Naive thymus-derived CD8-positive, alpha-beta T cell (primary cell): Measurements from ENCODE around the gene CAPS. TPM values are rescaled to one million over a fixed set of nuclear protein-coding genes. Genes with fewer than 3 reads are reported as not detected.
"Not testable (repeated sequence)": the region's sequence is repeated elsewhere in the genome, so short reads cannot be mapped to it uniquely, and the experiment has no call there.

ENCODE experiments used
- ATAC-seq, 2 donors: fragments of 150-1000 bp; cut with Tn5 transposase in 1 of 2; sonication (Bioruptor Pico), chemical (Tn5 transposase) in 1 of 2; 1 replicate in 1 of 2; 2 replicates in 1 of 2; pipeline ENCODE4 v1.10.0; 2021; ENCODE audit warnings: mild to moderate bottlenecking in 2 of 2, moderate library complexity in 2 of 2
- POLR2A ChIA-PET: fragments of 350-600 bp; sonication (Branson Sonifier 250); formaldehyde crosslinking; loops from one replicate; lab custom pipeline; 2021; ENCODE audit warnings: antibody characterized with exemption; lab: Charles Lee
- DNase-seq, 10 donors: peaks; one replicate each; pipeline versions ENCODE4 v3.0.0 to v3.0.0-alpha.2; 2020 to 2022
- H3K27ac Mint-ChIP-seq, 10 donors: one replicate each; pipeline ENCODE4 v1.8.0; 2020 to 2022; ENCODE audit warnings: mild to moderate bottlenecking in 10 of 10, mixed read lengths in 10 of 10, moderate library complexity in 4 of 10, inconsistent platforms in 1 of 10
- H3K27me3 Mint-ChIP-seq, 5 donors: one replicate each; pipeline ENCODE4 v1.8.0; 2021 to 2022; ENCODE audit warnings: mixed read lengths in 5 of 5
- H3K36me3 Mint-ChIP-seq, 3 donors: one replicate each; pipeline ENCODE4 v1.8.0; 2020 to 2022; ENCODE audit warnings: mixed read lengths in 3 of 3, mild to moderate bottlenecking in 2 of 3, inconsistent platforms in 1 of 3
- H3K4me1 Mint-ChIP-seq, 4 donors: one replicate each; pipeline ENCODE4 v1.8.0; 2021 to 2022; ENCODE audit warnings: mixed read lengths in 4 of 4
- H3K4me3 Mint-ChIP-seq, 10 donors: one replicate each; pipeline ENCODE4 v1.8.0; 2020 to 2022; ENCODE audit warnings: mild to moderate bottlenecking in 10 of 10, mixed read lengths in 10 of 10, moderate library complexity in 6 of 10, inconsistent platforms in 1 of 10
- H3K9me3 Mint-ChIP-seq, 9 donors: one replicate each; pipeline ENCODE4 v1.8.0; 2020 to 2022; ENCODE audit warnings: mixed read lengths in 9 of 9, mild to moderate bottlenecking in 3 of 9, inconsistent platforms in 1 of 9, moderate library complexity in 1 of 9
- polyA plus RNA-seq, 3 donors: library from polyadenylated mRNA; unstranded; fragments of 300-500 nt; fragmentation: Illumina TruSeq; gene quantifications; one replicate each; pipeline ENCODE4 v1.2.3, GENCODE V29; 2021
- total RNA-seq, 8 experiments: library from RNA in 2 of 8; stranded (reverse) in 2 of 8; gene quantifications; one replicate each; pipeline ENCODE4 v1.2.3 and lab custom pipeline; 2021 to 2026

CAPS gene
- total and polyA plus RNA-seq, 5 experiments from 2014 or later, result 1.3 to 58.3 (median 2.8) TPM

DNA sequence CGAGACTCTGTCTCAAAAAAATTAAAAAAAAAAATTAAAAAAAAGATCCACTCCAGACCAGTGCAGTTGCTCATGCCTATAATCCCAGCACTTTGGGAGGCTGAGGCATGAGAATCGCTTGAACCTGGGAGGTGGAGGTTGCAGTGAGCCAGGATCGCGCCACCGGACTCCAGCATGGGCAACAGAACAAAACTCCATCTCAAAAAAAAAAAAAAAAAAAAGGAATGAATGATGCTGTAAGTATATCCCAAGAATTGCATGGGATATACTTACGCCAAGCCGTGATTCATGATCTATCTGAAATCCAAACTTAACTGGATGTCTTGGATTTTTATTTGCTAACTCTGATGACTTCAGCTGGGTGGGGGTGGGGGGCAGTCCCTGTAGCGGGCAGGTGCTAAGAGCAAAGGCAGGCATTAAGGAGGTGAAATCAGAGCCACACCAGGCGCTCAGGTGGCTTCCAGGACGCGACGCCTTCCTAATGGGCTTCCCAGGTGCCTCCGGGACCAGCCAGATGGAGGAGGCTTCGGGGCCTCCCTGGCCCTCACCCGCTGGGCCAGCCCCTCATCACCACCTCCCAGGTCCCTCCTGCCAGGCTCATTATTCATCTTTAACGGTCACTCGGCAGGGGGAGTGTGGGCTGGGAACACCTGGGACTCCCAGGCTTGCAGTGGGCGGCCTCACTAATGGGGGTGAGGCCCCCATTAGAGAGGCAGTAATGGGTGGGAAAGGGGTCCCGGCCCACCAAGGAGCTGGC lies 32.3 kb upstream of the CAPS start:
- Mint-ChIP-seq H3K4me1 (no peaks in the 10 kb centered on the region), H3K36me3 (no peaks in the 10 kb centered on the region), H3K9me3 (no peaks in the 10 kb centered on the region), H3K27ac (no peak overlapping the region), H3K27me3 (peaks cover 12 to 51% (median 25%) of the 10 kb centered on the region in 5 donors), H3K4me3 (no peak overlapping the region)
- DNase-seq (no peak), ATAC-seq (no peak)
- POLR2A ChIA-PET, result no interaction called here

DNA sequence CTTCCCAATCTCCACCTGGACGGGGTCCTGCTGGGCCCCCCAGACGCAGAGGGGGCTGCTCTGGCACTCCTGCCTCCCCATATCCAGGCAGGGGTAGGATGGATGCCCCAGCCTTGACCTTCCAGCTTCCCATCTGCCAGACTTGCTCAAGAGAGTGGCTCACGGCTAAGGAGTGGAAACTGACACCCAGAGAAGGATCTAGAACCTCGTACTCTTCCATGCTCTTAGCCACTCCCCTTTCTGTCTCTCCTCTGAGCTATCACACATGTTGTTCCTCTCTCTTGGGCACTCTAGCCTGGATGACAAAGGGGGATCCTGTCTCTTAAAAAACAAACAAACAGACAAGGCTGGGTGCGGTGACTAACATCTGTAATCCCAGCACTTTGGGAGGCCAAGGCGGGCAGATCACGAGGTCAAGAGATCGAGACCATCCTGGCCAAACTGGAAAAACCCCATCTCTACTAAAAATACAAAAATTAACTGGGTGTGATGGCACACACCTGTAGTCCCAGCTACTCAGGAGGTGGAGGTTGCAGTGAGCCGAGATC lies 31.6 kb upstream of the CAPS start:
- Mint-ChIP-seq H3K9me3 (no peaks in the 10 kb centered on the region), H3K36me3 (no peaks in the 10 kb centered on the region), H3K4me1 (no peaks in the 10 kb centered on the region), H3K27ac (no peak overlapping the region), H3K4me3 (no peak overlapping the region), H3K27me3 (peaks cover 12 to 48% (median 23%) of the 10 kb centered on the region in 5 donors)
- ATAC-seq (no peak), DNase-seq (no peak)
- POLR2A ChIA-PET, result no interaction called here

GRCh38 chr19:5883157-5883873 lies 30.7 kb upstream of the CAPS start:
- POLR2A ChIA-PET, H3K4me1 Mint-ChIP-seq, H3K9me3 Mint-ChIP-seq: not testable (repeated sequence)

DNA sequence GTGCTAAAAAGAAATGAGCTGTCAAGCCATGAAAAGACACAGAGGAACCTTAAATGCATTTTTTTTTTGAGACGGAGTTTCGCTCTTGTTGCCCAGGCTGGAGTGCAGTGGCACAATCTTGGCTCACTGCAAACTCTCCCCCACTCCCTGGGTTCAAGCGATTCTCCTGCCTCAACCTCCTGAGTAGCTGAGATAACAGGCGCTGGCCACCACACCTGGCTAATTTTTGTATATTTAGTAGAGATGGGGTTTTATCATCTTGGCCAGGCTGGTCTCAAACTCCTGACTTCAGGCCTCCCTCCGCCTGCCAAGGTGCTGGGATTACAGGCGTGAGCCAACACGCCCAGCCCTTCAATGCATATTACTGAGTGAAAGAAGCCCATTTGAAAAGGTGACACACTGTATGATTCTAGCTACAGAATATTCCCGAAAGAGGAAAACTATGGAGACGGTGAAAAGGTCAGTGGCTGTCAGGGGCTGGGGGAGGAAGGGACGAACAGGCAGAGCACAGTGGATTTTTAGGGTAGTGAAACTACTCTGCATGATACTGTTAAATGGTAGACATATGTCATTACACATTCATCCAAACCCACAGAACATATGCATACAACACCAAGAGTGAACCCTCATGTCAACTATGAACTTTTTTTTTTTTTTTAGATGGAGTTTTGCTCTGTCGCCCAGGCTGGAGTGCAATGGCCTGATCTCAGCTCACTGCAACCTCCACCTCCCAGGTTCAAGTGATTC lies 29.8 kb upstream of the CAPS start:
- H3K36me3 Mint-ChIP-seq, H3K27ac Mint-ChIP-seq, DNase-seq, H3K9me3 Mint-ChIP-seq, POLR2A ChIA-PET, H3K4me3 Mint-ChIP-seq, H3K4me1 Mint-ChIP-seq, ATAC-seq: not testable (repeated sequence)
- peaks cover 13 to 45% (median 16%) of the 10 kb centered on the region in 5 donors for H3K27me3 Mint-ChIP-seq

More at GRCh38 chr19:5883157-5883873, 30.7 kb upstream of the CAPS start:
- not testable (repeated sequence) for ATAC-seq, H3K27ac Mint-ChIP-seq, DNase-seq, H3K4me3 Mint-ChIP-seq, H3K36me3 Mint-ChIP-seq
- H3K27me3 Mint-ChIP-seq, result peaks cover 13 to 48% (median 18%) of the 10 kb centered on the region in 5 donors

GRCh38 chr19:5889288-5889971 lies 24.6 kb upstream of the CAPS start:
- H3K27me3 Mint-ChIP-seq, result peaks cover 6 to 41% (median 15%) of the 10 kb centered on the region in 5 donors
- H3K4me1 Mint-ChIP-seq, result peaks cover 0 to 7% (median 3%) of the 10 kb centered on the region in 4 donors
- POLR2A ChIA-PET, result interaction anchor here (0.8 to 4.7 kb wide), 2 partner anchors 14 to 25 kb away, joined by 5 to 26 read pairs; partner anchors contain the start of genes CAPS, NDUFA11 and VMAC
- no peak overlapping the region for H3K4me3 Mint-ChIP-seq
- peaks cover 0 to 2% (median 0%) of the 10 kb centered on the region in 3 donors for H3K36me3 Mint-ChIP-seq
- H3K27ac Mint-ChIP-seq, result peak overlapping the region in 3 of 10 donors; percentile 6 to 61 (median 35)
- DNase-seq, result no peak
- no peak for ATAC-seq
- no peaks in the 10 kb centered on the region for H3K9me3 Mint-ChIP-seq

DNA sequence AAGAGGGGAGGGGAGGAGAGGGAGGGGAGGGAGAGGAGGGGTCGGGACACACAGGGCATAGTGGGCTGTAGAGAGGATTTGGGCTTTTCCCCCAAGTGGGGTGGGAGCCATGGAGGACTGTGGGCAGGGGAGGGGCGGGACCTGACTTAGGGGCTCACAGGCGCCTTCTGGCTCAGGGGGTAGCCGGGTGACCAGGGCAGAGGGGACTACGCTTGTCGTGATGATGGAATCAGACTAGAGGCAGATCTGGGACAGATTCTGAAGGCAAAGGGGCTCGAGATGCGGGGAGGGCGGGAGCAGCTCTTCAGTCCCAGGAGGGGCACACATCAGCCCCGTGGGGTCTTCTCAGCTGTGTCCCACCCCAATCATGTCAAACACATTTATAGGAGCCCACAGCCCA lies 24.0 kb upstream of the CAPS start:
- POLR2A ChIA-PET, result interaction anchor here (1.2 to 4.7 kb wide), 2 partner anchors 13 to 67 kb away, joined by 3 to 26 read pairs; partner anchors contain the start of genes NDUFA11 and VMAC
- ATAC-seq, result no peak
- Mint-ChIP-seq H3K4me1 (peaks cover 0 to 7% (median 3%) of the 10 kb centered on the region in 4 donors), H3K9me3 (no peaks in the 10 kb centered on the region), H3K27me3 (peaks cover 6 to 38% (median 15%) of the 10 kb centered on the region in 5 donors), H3K4me3 (no peak overlapping the region), H3K27ac (peak overlapping the region in 1 of 10 donors; percentile 6), H3K36me3 (peaks cover 0 to 4% (median 0%) of the 10 kb centered on the region in 3 donors)
- DNase-seq, result no peak

DNA sequence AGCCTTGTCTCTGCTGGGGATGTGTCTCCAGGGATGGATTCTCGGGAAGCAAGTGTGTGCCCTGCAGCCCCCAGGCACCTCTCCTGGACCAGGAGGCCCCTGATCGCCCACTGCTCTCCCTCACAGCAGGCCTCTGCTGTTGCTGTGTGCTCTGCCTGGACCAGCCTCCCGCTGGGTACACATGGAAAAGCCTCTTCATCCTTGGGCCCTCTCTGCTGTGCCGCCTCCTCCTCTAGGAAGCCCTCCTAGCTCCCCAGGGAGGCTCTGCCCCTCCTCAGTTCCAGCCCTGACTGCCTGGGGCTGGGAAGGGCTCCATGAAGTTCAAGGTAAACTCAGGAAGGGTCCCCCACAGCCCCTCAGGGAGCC lies 22.5 kb upstream of the CAPS start:
- ATAC-seq (peak; percentile 9 to 13), DNase-seq (no peak)
- POLR2A ChIA-PET, result interaction anchor here (1.0 to 4.7 kb wide), 4 partner anchors 12 to 87 kb away, joined by 3 to 26 read pairs (median 4); partner anchors contain the start of genes NDUFA11 and VMAC
- Mint-ChIP-seq H3K4me1 (peaks cover 0 to 7% (median 4%) of the 10 kb centered on the region in 4 donors), H3K4me3 (no peak overlapping the region), H3K36me3 (peaks cover 0 to 7% (median 0%) of the 10 kb centered on the region in 3 donors), H3K27ac (peak overlapping the region in 2 of 10 donors; percentile 52 to 88), H3K9me3 (no peaks in the 10 kb centered on the region), H3K27me3 (peaks cover 1 to 26% (median 8%) of the 10 kb centered on the region in 5 donors)

- peaks cover 0 to 10% (median 0%) of the 10 kb centered on the region in 3 donors for H3K36me3 Mint-ChIP-seq
- no peak overlapping the region for H3K4me3 Mint-ChIP-seq
- POLR2A ChIA-PET, result interaction anchor here (1.0 to 4.7 kb wide), 2 partner anchors 11 to 88 kb away, joined by 4 to 26 read pairs; partner anchors contain the start of genes NDUFA11 and VMAC
- H3K27me3 Mint-ChIP-seq, result peaks cover 1 to 20% (median 6%) of the 10 kb centered on the region in 5 donors
- ATAC-seq, result peak; percentile 51 to 60
- peak in 1 of 10 donors; percentile 17 for DNase-seq
- peak overlapping the region in 3 of 10 donors; percentile 25 to 88 (median 52) for H3K27ac Mint-ChIP-seq
- no peaks in the 10 kb centered on the region for H3K9me3 Mint-ChIP-seq
- H3K4me1 Mint-ChIP-seq, result peaks cover 0 to 7% (median 4%) of the 10 kb centered on the region in 4 donors
These were observed 21.9 kb upstream of the CAPS start for GRCh38 chr19:5891938-5892771.

GRCh38 chr19:5892772-5893275 lies 21.2 kb upstream of the CAPS start:
- POLR2A ChIA-PET, result interaction anchor here (4.7 kb wide), 1 partner anchor 11 kb away, joined by 26 read pairs; the partner anchor contains the start of genes NDUFA11 and VMAC
- peaks cover 1 to 20% (median 6%) of the 10 kb centered on the region in 5 donors for H3K27me3 Mint-ChIP-seq
- H3K4me3 Mint-ChIP-seq, result no peak overlapping the region
- ATAC-seq (no peak), DNase-seq (no peak)
- H3K9me3 Mint-ChIP-seq, result no peaks in the 10 kb centered on the region
- peaks cover 0 to 7% (median 4%) of the 10 kb centered on the region in 4 donors for H3K4me1 Mint-ChIP-seq
- H3K27ac Mint-ChIP-seq, result peak overlapping the region in 4 of 10 donors; percentile 2 to 48 (median 28)
- H3K36me3 Mint-ChIP-seq, result peaks cover 0 to 10% (median 0%) of the 10 kb centered on the region in 3 donors

DNA sequence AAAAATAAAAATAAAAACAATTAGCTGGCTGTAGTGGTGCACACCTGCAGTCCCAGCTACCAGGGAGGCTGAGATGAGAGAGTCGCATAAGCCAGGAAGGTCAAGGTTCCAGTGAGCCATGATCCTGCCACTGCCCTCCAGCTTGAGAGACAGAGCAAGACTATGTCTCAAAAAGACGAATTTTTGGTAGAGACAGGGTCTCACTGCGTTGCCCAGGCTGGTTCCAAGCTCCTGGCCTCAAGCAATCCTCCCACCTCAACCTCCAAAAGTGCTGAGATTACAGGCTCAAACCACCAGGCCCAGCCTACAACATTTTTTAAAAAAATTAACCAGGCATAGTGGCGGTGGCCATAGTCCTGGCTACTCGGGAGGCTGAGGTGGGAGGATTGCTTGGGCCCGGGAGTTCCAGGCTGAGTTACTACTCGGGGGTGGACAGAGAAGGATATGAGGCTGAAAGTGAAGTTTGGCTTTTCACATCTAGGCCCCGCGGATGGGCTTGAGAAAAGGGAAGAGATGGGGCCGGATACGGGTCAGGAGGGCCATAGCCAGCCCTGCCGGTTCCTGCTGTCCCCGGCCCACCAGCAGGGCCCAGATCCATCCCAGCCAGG lies 20.7 kb upstream of the CAPS start:
- DNase-seq (no peak), ATAC-seq (no peak)
- peaks cover 0 to 16% (median 6%) of the 10 kb centered on the region in 5 donors for H3K27me3 Mint-ChIP-seq
- H3K36me3 Mint-ChIP-seq, result peaks cover 0 to 14% (median 0%) of the 10 kb centered on the region in 3 donors
- peaks cover 0 to 9% (median 5%) of the 10 kb centered on the region in 4 donors for H3K4me1 Mint-ChIP-seq
- no peak overlapping the region for H3K4me3 Mint-ChIP-seq
- no peaks in the 10 kb centered on the region for H3K9me3 Mint-ChIP-seq
- POLR2A ChIA-PET, result interaction anchor here (4.7 kb wide), 1 partner anchor 10 kb away, joined by 26 read pairs; the partner anchor contains the start of genes NDUFA11 and VMAC
- peak overlapping the region in 2 of 10 donors; percentile 2 to 31 for H3K27ac Mint-ChIP-seq
